DOHH2 (cell line): ENCODE results near the gene BAZ2B.
"Not testable (repeated sequence)": the region's sequence is repeated elsewhere in the genome, so short reads cannot be mapped to it uniquely, and the experiment has no call there.

Source experiments
- H3F3A ChIP-seq: fragments of 200-600 bp; sonication (generic), shearing (Covaris generic); 2 replicates; pipeline ENCODE4 v1.6.0; 2016; ENCODE audit warnings: antibody characterized with exemption, mild to moderate bottlenecking; ENCODE audit not compliant: control insufficient read depth, insufficient read depth
- H3K27ac ChIP-seq: fragments of 200-600 bp; sonication (generic); 2 replicates; pipeline ENCODE4 v1.5.1; 2014; ENCODE audit warnings: low read depth, mild to moderate bottlenecking, low read length, moderate library complexity
- H3K27me3 ChIP-seq: fragments of 200-600 bp; sonication (generic); 2 replicates; pipeline ENCODE4 v1.6.1; 2014; ENCODE audit warnings: mild to moderate bottlenecking, low read length, mixed read lengths; ENCODE audit not compliant: control insufficient read depth
- H3K36me3 ChIP-seq: fragments of 200-600 bp; sonication (generic); 2 replicates; pipeline ENCODE4 v1.6.1; 2014; ENCODE audit warnings: mild to moderate bottlenecking, low read length, moderate library complexity, mixed read lengths; ENCODE audit not compliant: control insufficient read depth
- H3K4me1 ChIP-seq: fragments of 200-600 bp; sonication (generic); 2 replicates; pipeline ENCODE4 v1.6.1; 2014; ENCODE audit warnings: mild to moderate bottlenecking, low read length, mixed read lengths; ENCODE audit not compliant: control insufficient read depth
- H3K4me2 ChIP-seq: fragments of 200-600 bp; sonication (generic); 2 replicates; pipeline ENCODE4 v1.6.0; 2014; ENCODE audit warnings: mild to moderate bottlenecking, low read length, moderate library complexity
- H3K4me3 ChIP-seq: fragments of 200-600 bp; sonication (generic); 2 replicates; pipeline ENCODE4 v1.5.1; 2014; ENCODE audit warnings: mild to moderate bottlenecking, low read length, mixed read lengths
- H3K79me2 ChIP-seq: fragments of 200-600 bp; sonication (generic); 2 replicates; pipeline ENCODE4 v1.6.1; 2014; ENCODE audit warnings: mild to moderate bottlenecking, low read length, mixed read lengths; ENCODE audit not compliant: control insufficient read depth
- H3K9me2 ChIP-seq: fragments of 200-600 bp; sonication (generic); replicated peaks from 2 replicates; pipeline ENCODE4 v1.6.1; 2014; ENCODE audit warnings: mild to moderate bottlenecking, low read length, mixed read lengths; ENCODE audit not compliant: control insufficient read depth
- H3K9me3 ChIP-seq: fragments of 200-600 bp; sonication (generic); 2 replicates; pipeline ENCODE4 v1.6.1; 2014; ENCODE audit warnings: antibody characterized with exemption, low read length, mixed read lengths; ENCODE audit not compliant: control insufficient read depth, insufficient read depth
- H4K20me1 ChIP-seq: fragments of 200-600 bp; sonication (generic); 2 replicates; pipeline ENCODE4 v1.6.0; 2014; ENCODE audit warnings: low read depth, mild to moderate bottlenecking, antibody characterized with exemption, low read length, moderate library complexity; ENCODE audit not compliant: control insufficient read depth, insufficient read depth
- EZH2phosphoT487 ChIP-seq: fragments of 200-600 bp; sonication (generic); IDR thresholded peaks from 2 replicates; pipeline ENCODE4 v1.6.1; 2017; ENCODE audit warnings: borderline replicate concordance, mild to moderate bottlenecking, antibody characterized with exemption, low read length, moderate library complexity, mixed read lengths
- TF ChIP-seq, protein P1 (sequence below): fragments of 200-600 bp; sonication (generic); IDR thresholded peaks from one replicate; pipeline ENCODE4 v1.5.1; 2014; ENCODE audit warnings: antibody characterized with exemption, mild to moderate bottlenecking, low read depth, low read length; ENCODE audit not compliant: poor library complexity, severe bottlenecking

The BAZ2B gene

DNA sequence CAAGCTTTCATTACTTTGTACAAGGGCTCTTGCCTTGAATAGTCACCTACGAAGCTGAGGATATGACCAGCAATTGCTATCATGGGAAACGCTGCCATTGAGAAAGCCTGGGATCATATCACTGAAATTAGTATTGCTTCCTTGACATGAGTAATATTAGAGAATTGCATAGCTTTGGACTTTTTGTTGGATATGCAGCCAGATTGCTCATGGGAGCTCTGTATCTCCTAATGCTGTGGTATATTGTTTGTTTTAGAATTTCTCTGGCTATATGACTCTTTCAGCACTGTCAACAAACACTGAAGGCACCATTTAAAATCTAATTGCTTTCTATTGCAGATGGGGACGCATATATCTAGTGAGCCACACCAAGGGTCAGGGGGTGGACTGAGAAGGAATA lies 249.8 kb downstream of the BAZ2B start:
- no peaks in the 10 kb centered on the region for H3K27me3 ChIP-seq
- H3K4me1 ChIP-seq, result 0 out of 2 replicates have a peak, but pooled peaks cover 4% of the 10 kb centered on the region
- H3K4me3 ChIP-seq, result no peak overlapping the region
- no peak overlapping the region for H3K4me2 ChIP-seq
- TF ChIP-seq, protein P1, sequence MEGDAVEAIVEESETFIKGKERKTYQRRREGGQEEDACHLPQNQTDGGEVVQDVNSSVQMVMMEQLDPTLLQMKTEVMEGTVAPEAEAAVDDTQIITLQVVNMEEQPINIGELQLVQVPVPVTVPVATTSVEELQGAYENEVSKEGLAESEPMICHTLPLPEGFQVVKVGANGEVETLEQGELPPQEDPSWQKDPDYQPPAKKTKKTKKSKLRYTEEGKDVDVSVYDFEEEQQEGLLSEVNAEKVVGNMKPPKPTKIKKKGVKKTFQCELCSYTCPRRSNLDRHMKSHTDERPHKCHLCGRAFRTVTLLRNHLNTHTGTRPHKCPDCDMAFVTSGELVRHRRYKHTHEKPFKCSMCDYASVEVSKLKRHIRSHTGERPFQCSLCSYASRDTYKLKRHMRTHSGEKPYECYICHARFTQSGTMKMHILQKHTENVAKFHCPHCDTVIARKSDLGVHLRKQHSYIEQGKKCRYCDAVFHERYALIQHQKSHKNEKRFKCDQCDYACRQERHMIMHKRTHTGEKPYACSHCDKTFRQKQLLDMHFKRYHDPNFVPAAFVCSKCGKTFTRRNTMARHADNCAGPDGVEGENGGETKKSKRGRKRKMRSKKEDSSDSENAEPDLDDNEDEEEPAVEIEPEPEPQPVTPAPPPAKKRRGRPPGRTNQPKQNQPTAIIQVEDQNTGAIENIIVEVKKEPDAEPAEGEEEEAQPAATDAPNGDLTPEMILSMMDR, result no peak
- no peak for TF ChIP-seq EZH2phosphoT487
- H3K36me3 ChIP-seq, result peaks cover 10% of the 10 kb centered on the region
- H3F3A ChIP-seq, result no peaks in the 10 kb centered on the region
- no peaks in the 10 kb centered on the region for H3K9me3 ChIP-seq
- no peaks in the 10 kb centered on the region for H4K20me1 ChIP-seq
- no peaks in the 10 kb centered on the region for H3K79me2 ChIP-seq
- H3K9me2 ChIP-seq, result no peaks in the 10 kb centered on the region
- no peak overlapping the region for H3K27ac ChIP-seq

DNA sequence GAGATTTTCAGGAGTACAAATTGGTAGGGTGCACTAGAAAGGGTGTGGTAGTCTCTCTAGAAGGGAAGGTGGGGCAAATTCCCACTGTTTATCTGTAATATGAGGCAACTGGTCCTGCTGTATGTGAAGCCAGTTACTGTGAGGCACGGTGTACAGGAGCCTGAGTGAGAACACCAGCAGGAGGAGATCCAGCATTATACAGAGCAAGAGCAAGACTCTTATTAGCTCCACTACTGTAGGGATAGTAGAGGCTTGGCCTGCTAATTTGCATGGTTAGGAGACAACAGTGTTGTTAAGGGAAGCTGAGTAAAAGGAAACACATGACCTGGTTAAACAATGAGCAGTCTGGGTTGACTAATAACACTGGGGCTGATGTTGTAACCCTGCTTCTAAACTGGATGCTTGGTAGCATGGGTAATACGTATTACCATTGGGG lies 253.5 kb downstream of the BAZ2B start:
- Histone ChIP-seq H3K79me2 (no peaks in the 10 kb centered on the region), H3K36me3 (no peaks in the 10 kb centered on the region; the same call in 1 of the 2 replicates), H3K27me3 (no peaks in the 10 kb centered on the region), H3K9me3 (no peaks in the 10 kb centered on the region), H3F3A (no peaks in the 10 kb centered on the region), H3K4me2 (no peak overlapping the region), H4K20me1 (no peaks in the 10 kb centered on the region), H3K4me1 (0 out of 2 replicates have a peak, but pooled peaks cover 4% of the 10 kb centered on the region), H3K27ac (no peak overlapping the region), H3K4me3 (no peak overlapping the region), H3K9me2 (no peaks in the 10 kb centered on the region)
- TF ChIP-seq, protein P1, result no peak
- no peak for TF ChIP-seq EZH2phosphoT487

DNA sequence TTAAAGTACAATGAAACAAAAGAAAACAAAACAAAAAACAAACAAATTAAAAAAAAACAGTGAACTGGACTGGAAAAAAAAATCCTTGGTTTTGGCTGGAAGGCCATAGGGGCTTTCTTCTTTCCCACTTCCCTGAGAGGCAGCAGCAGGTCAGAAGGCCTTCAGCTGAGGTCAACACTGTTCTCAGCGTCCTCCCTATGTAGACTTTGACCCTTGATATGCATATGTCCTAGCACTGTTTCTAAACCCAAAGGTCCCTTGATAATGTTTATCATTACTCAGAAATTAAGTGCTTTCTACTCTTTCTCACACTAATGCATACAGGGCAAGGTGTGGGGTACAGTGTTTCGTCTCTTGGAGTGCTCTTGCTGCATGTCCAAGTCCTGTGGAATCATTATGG lies 254.3 kb downstream of the BAZ2B start:
- Histone ChIP-seq H3K4me2 (no peak overlapping the region), H3K4me1 (0 out of 2 replicates have a peak, but pooled peaks cover 4% of the 10 kb centered on the region), H3K27ac (no peak overlapping the region), H3K36me3 (no peaks in the 10 kb centered on the region), H3K9me2 (no peaks in the 10 kb centered on the region), H3K79me2 (no peaks in the 10 kb centered on the region), H3K9me3 (no peaks in the 10 kb centered on the region), H3K4me3 (no peak overlapping the region), H3K27me3 (no peaks in the 10 kb centered on the region), H3F3A (no peaks in the 10 kb centered on the region), H4K20me1 (no peaks in the 10 kb centered on the region)
- TF ChIP-seq EZH2phosphoT487, result no peak
- TF ChIP-seq, protein P1, result no peak

DNA sequence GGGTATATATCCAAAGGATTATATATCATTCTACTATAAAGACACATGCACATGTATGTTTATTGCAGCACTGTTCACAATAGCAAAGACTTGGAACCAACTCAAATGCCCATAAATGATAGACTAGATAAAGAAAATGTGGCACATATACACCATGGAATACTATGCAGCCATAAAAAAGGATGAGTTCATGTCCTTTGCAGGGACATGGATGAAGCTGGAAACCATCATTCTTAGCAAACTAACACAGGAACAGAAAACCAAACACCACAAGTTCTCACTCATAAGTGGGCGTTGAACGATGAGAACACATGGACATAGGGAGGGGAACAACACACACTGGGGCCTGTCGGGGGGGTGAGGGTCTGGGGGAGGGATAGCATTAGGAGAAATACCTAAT lies 254.7 kb downstream of the BAZ2B start:
- H3K9me3 ChIP-seq, H3K4me2 ChIP-seq: not testable (repeated sequence)

More for the DNA sequence above, 254.7 kb downstream of the BAZ2B start:
- not testable (repeated sequence) for H3K27ac ChIP-seq, H3K27me3 ChIP-seq, H3K79me2 ChIP-seq, H4K20me1 ChIP-seq, H3K36me3 ChIP-seq, H3K4me1 ChIP-seq, H3K9me2 ChIP-seq, H3K4me3 ChIP-seq, H3F3A ChIP-seq
